Right kidney (tissue), 1 donor: ENCODE measurements around the gene P4HA2.

Experiments used
- DNase-seq: peaks from one replicate; pipeline ENCODE4 v3.0.0-alpha.2; 2016

The P4HA2 gene

DNA sequence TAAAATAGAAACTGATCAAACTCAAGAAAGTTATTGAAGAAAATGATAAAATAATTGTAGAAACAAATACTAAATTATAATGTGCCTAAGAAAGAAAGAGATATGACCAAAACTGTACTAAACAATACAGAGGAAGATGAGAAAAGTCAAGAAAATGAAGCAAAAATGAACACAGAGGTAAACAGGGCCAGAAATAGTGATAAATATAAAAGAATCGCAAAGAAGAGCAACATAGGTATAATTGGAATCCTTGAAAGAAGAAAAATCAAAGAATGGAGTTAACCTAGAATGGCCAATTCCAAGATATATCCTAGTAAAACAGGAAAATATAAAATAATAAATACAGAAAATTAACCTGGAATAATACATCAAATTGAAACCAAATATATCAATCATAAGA lies 84.5 kb downstream of the P4HA2 start:
- DNase-seq, result no peak

DNA sequence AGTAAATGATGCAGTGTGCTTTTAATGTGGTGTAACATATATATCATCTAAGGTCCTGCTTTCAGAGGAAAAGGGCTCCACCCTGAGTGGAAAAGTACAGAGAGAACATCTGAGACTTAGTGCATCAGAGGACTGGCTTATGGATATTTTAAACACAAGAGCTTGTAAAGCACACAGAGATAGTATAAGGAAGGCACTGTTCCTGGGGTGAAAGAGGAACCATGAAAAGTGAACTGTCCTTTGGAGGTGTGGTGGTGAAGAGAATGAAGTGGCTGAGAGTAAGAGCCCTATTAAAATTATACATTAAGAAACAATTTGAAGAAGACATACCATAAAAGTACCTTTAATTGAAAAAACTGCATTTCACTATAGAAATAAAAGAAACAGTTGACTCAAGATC lies 85.2 kb downstream of the P4HA2 start:
- no peak for DNase-seq
